ENCODE data around the gene TJP3.

The TJP3 gene

DNA sequence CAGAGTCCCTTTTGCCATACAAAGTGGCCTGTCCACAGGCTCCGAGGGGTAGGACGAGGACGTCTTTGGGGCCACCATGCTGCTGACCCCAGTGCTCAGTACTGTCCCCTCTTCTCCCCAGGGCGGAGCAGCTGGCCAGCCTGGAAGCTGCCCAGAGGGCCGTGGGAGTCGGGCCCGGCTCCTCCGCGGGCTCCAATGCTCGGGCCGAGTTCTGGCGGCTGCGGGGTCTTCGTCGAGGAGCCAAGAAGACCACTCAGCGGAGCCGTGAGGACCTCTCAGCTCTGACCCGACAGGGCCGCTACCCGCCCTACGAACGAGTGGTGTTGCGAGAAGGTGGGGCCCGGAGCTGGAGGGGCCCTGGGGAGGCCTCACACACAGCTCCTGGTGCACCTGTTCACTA lies 32.2 kb downstream of the TJP3 start:
- no peak for DNase-seq (ENCODE audit: low spot score)
- TF ChIP-seq CTCF (IDR thresholded peaks at IDR 0.05) = no peak
- H3K27ac ChIP-seq = no peak overlapping the region
- H3K4me3 ChIP-seq = no peak overlapping the region

- TF ChIP-seq CTCF (IDR thresholded peaks at IDR 0.05) = no peak
These were observed 35.3 kb downstream of the TJP3 start for GRCh38 chr19:3743486-3743885.

DNA sequence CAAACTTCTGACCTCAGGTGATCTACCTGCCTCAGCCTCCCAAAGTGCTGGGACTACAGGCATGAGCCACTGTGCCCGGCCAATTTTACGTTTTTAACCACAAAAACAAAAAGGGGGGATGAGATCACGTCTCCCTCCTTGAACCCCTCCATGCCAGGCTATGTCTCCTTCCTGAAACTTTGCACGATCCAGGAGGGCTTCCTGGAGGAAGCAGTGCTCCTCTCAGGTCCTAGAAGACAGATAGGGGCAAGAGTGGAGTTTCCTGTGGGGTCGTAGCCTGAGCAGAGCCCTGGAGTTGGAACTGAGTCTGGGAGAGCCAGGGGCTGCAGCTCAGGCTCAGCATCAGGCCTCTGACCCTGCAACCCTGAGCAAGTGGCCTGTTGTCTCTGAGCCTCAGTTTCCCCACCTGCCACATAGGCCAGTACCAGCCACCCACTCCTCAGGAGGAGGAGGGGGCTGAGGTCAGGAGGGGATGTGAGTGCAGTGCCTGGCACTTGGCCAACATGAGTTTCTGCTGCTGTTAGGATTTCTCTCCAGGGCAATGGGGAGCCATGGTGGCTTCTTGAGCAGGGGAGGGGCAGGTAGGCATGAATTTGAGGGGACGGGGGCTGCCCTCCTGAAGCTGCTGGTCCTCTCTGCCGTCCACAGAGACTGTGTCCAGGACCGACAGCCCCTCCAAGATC lies 37.3 kb downstream of the TJP3 start:
- Histone ChIP-seq H3K4me3 (no peak overlapping the region), H3K27ac (no peak overlapping the region)
- TF ChIP-seq CTCF (IDR thresholded peaks at IDR 0.05) = no peak
- DNase-seq (ENCODE audit: low spot score) = no peak

More at GRCh38 chr19:3743486-3743885, 35.3 kb downstream of the TJP3 start:
- Histone ChIP-seq H3K27ac (no peak overlapping the region), H3K4me3 (no peak overlapping the region)
- no peak for DNase-seq (ENCODE audit: low spot score)

DNA sequence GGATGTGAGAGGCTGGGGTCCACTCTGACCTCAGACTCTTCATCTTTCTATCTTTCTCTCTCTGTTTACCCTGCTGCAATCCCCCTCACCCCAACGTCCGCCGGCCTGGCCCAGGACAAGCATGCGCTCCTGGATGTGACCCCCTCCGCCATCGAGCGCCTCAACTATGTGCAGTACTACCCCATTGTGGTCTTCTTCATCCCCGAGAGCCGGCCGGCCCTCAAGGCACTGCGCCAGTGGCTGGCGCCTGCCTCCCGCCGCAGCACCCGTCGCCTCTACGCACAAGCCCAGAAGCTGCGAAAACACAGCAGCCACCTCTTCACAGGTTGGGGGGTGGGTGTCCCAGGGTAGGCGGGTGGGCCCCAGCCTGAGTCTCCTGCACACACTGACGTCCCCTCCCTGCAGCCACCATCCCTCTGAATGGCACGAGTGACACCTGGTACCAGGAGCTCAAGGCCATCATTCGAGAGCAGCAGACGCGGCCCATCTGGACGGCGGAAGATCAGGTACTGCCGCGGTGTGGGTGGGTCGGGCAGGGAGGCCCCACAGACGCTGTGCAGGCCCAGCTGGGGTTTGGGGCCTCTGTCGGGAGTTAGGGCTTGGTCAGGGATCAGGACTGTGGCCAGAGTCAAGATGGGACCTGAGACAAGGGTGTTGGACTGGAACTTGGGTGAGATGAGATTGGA lies 38.3 kb downstream of the TJP3 start:
- TF ChIP-seq CTCF (IDR thresholded peaks at IDR 0.05) = no peak
- Histone ChIP-seq H3K4me3 (no peak overlapping the region), H3K27ac (no peak overlapping the region)
- DNase-seq (ENCODE audit: low spot score) = no peak

- no peak overlapping the region for H3K4me3 ChIP-seq
- no peak for TF ChIP-seq CTCF (IDR thresholded peaks at IDR 0.05)
- H3K27ac ChIP-seq = no peak overlapping the region
- no peak for DNase-seq (ENCODE audit: low spot score)
These were observed 40.8 kb downstream of the TJP3 start for GRCh38 chr19:3748965-3749364.

- Histone ChIP-seq H3K27ac (no peak overlapping the region), H3K4me3 (no peak overlapping the region)
- no peak for TF ChIP-seq CTCF (IDR thresholded peaks at IDR 0.05)
- no peak for DNase-seq (ENCODE audit: low spot score)
These were observed 42.0 kb downstream of the TJP3 start for GRCh38 chr19:3750211-3750610.

- no peak for TF ChIP-seq CTCF (IDR thresholded peaks at IDR 0.05)
- Histone ChIP-seq H3K27ac (no peak overlapping the region), H3K4me3 (no peak overlapping the region)
- no peak for DNase-seq (ENCODE audit: low spot score)
These were observed 43.1 kb downstream of the TJP3 start for GRCh38 chr19:3751236-3751635.

Measured in coronary artery (tissue), 2 donors.